IPS-20b (cell line): Measurements from ENCODE around the gene MAPK4.
A peak's percentile ranks its signal among the peaks of the same experiment; 100 is the strongest.
"Not testable (repeated sequence)": the region's sequence is repeated elsewhere in the genome, so short reads cannot be mapped to it uniquely, and the experiment has no call there.

ENCODE experiments used
- H3K27ac ChIP-seq: one replicate; pipeline ENCODE4 v1.5.1; 2013; ENCODE audit warnings: low read length
- H3K27me3 ChIP-seq: 2 replicates; pipeline ENCODE4 v1.6.1; 2013; ENCODE audit warnings: mild to moderate bottlenecking, low read length, inconsistent platforms; ENCODE audit not compliant: insufficient read depth
- H3K36me3 ChIP-seq: 2 replicates; pipeline ENCODE4 v1.6.1; 2013; ENCODE audit warnings: low read depth, mild to moderate bottlenecking, inconsistent platforms, low read length, moderate library complexity; ENCODE audit not compliant: insufficient read depth
- H3K4me1 ChIP-seq: 2 replicates; pipeline ENCODE4 v1.6.1; 2013; ENCODE audit warnings: mild to moderate bottlenecking, control low read depth, inconsistent platforms, low read length, moderate library complexity; ENCODE audit not compliant: insufficient read depth
- H3K4me3 ChIP-seq: 2 replicates; pipeline ENCODE4 v1.5.1; 2013; ENCODE audit warnings: mild to moderate bottlenecking, low read length, inconsistent platforms
- H3K9ac ChIP-seq: 2 replicates; pipeline ENCODE4 v1.6.1; 2013; ENCODE audit warnings: low read depth, mild to moderate bottlenecking, inconsistent platforms, low read length, moderate library complexity
- H3K9me3 ChIP-seq: 2 replicates; pipeline ENCODE4 v1.6.1; 2013; ENCODE audit warnings: mild to moderate bottlenecking, low read depth, low read length, inconsistent platforms; ENCODE audit not compliant: insufficient read depth

MAPK4 gene

GRCh38 chr18:50559752-50560680 lies at the start of gene MAPK4:
Gene MAPK4 (plus strand): TSS chr18:50560087. CDS start chr18:50663959, 103,872 bp downstream.
- Histone ChIP-seq H3K4me1 (peaks cover 3% of the 10 kb centered on the region; the same call in 1 of the 2 replicates), H3K27me3 (peaks cover 73% of the 10 kb centered on the region), H3K4me3 (peak within 1 kb of the TSS; percentile 77), H3K9ac (peak within 1 kb of the TSS; percentile 71), H3K9me3 (peaks cover 8% of the 10 kb centered on the region), H3K27ac (no peak within 1 kb of the TSS), H3K36me3 (no peaks in the 10 kb centered on the region)

GRCh38 chr18:50517277-50517676 lies 42.6 kb upstream of the MAPK4 start:
- H3K9me3 ChIP-seq, H3K4me1 ChIP-seq, H3K27me3 ChIP-seq, H3K27ac ChIP-seq, H3K9ac ChIP-seq, H3K36me3 ChIP-seq, H3K4me3 ChIP-seq: not testable (repeated sequence)

DNA sequence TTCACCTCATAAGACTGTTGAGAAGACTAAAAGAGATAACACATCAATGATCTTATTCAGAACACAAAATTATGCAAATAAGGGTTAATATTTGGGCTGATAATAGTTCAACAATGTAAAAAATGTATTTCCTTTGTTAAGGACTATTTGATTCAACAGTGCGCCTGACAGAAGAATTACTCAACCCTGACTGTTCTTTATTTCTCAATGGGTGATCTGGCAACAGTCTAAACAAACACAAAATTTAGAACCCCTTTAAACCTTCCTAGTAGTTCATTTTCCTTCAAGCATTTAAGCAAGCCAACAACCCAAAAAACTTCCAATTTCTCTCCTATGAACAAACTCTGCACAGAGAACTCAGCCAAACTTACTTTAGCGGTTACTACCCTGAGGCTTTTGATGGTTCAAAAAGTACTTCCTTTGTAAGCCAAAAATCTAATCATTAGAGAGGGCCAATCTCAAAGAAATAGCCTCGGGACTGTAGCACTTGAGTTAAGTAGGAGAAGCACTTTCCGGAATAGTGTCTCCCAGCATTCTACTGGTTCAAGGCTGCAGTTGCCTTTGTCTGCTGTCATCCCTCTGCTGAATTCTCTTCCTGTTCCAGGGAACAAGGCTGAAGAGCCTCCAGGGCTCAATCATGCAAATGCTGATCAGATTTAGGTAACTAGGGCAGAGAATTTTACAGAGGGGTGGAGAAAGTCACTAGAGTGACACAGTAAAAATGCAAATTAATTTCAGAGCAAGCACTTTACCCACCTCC lies 40.9 kb upstream of the MAPK4 start:
- Histone ChIP-seq H3K9ac (no peak overlapping the region), H3K4me1 (peaks cover 8% of the 10 kb centered on the region; the same call in 1 of the 2 replicates), H3K9me3 (no peaks in the 10 kb centered on the region), H3K27ac (no peak overlapping the region), H3K36me3 (no peaks in the 10 kb centered on the region), H3K4me3 (no peak overlapping the region), H3K27me3 (no peaks in the 10 kb centered on the region)

- Histone ChIP-seq H3K9ac (no peak overlapping the region), H3K4me1 (peaks cover 8% of the 10 kb centered on the region; the same call in 1 of the 2 replicates), H3K36me3 (no peaks in the 10 kb centered on the region), H3K9me3 (no peaks in the 10 kb centered on the region), H3K27me3 (no peaks in the 10 kb centered on the region), H3K27ac (no peak overlapping the region), H3K4me3 (no peak overlapping the region)
Observed at GRCh38 chr18:50523165-50523564, 36.7 kb upstream of the MAPK4 start.

GRCh38 chr18:50527636-50528307 lies 32.1 kb upstream of the MAPK4 start:
- Histone ChIP-seq H3K9ac (no peak overlapping the region), H3K36me3 (no peaks in the 10 kb centered on the region), H3K27me3 (no peaks in the 10 kb centered on the region), H3K4me3 (no peak overlapping the region), H3K9me3 (peaks cover 6% of the 10 kb centered on the region; the same call in 1 of the 2 replicates), H3K27ac (no peak overlapping the region), H3K4me1 (peaks cover 3% of the 10 kb centered on the region; the same call in 1 of the 2 replicates)

DNA sequence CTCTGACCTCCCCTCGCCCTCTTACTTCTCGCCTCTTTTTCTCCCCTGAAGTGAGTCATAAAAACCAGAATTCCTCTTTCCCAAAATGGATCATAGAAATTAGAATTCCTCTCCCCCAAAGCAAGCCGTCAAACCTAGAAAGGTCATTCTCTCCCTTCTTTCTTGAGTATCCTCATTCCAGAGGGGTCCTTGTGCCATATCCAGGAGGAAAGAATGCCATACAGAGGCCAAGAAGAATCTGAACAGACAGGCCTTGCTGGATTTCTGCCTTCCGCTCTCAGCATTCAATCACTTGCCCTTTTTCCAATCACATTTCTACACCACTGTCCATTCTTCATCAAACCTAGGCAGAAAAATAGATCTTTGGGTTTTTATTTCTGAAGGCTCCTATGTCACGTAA lies 31.1 kb upstream of the MAPK4 start:
- no peak overlapping the region for H3K9ac ChIP-seq
- no peak overlapping the region for H3K4me3 ChIP-seq
- no peaks in the 10 kb centered on the region for H3K36me3 ChIP-seq
- no peak overlapping the region for H3K27ac ChIP-seq
- H3K27me3 ChIP-seq: no peaks in the 10 kb centered on the region
- H3K4me1 ChIP-seq: no peaks in the 10 kb centered on the region
- peaks cover 16% of the 10 kb centered on the region for H3K9me3 ChIP-seq

GRCh38 chr18:50533822-50534221 lies 26.1 kb upstream of the MAPK4 start:
- not testable (repeated sequence) for H3K9ac ChIP-seq, H3K27me3 ChIP-seq, H3K4me3 ChIP-seq, H3K36me3 ChIP-seq, H3K4me1 ChIP-seq, H3K27ac ChIP-seq
- H3K9me3 ChIP-seq: peaks cover 20% of the 10 kb centered on the region

DNA sequence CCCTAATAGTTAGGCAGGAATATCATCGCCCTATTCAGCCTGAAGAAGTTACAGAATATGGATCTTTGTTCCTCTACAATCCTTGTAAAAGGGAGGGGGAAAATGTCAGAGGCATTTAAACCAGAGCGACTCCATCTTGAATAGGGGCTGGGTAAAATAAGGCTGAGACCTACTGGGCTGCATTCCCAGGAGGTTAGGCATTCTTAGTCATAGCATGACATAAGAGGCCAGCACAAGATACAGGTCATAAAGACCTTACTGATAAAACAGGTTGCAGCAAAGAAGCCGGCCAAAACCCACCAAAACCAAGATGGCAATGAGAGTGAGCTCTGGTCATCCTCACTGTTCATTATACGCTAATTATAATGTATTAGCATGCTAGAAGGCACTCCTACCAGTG lies 15.4 kb upstream of the MAPK4 start:
- H3K9me3 ChIP-seq, H3K27me3 ChIP-seq, H3K27ac ChIP-seq, H3K4me3 ChIP-seq, H3K36me3 ChIP-seq, H3K9ac ChIP-seq, H3K4me1 ChIP-seq: not testable (repeated sequence)

GRCh38 chr18:50545936-50546335 lies 14.0 kb upstream of the MAPK4 start:
- no peak overlapping the region for H3K9ac ChIP-seq
- no peak overlapping the region for H3K4me3 ChIP-seq
- H3K27me3 ChIP-seq: no peaks in the 10 kb centered on the region
- no peaks in the 10 kb centered on the region for H3K9me3 ChIP-seq
- no peak overlapping the region for H3K27ac ChIP-seq
- H3K4me1 ChIP-seq: no peaks in the 10 kb centered on the region
- H3K36me3 ChIP-seq: no peaks in the 10 kb centered on the region

GRCh38 chr18:50548160-50548559 lies 11.7 kb upstream of the MAPK4 start:
- Histone ChIP-seq H3K27me3 (no peaks in the 10 kb centered on the region), H3K4me1 (no peaks in the 10 kb centered on the region), H3K9ac (no peak overlapping the region), H3K36me3 (no peaks in the 10 kb centered on the region), H3K4me3 (no peak overlapping the region), H3K9me3 (no peaks in the 10 kb centered on the region), H3K27ac (no peak overlapping the region)

GRCh38 chr18:50551651-50552050 lies 8.2 kb upstream of the MAPK4 start:
- not testable (repeated sequence) for H3K36me3 ChIP-seq

More at GRCh38 chr18:50551651-50552050, 8.2 kb upstream of the MAPK4 start:
- H3K4me3 ChIP-seq, H3K9me3 ChIP-seq, H3K9ac ChIP-seq, H3K4me1 ChIP-seq, H3K27me3 ChIP-seq, H3K27ac ChIP-seq: not testable (repeated sequence)
